Upper lobe of left lung (tissue), 4 donors: ENCODE data around the gene KRTAP3-3.

Experiments used
- EP300 ChIP-seq, 4 donors: sonication (generic); formaldehyde crosslinking; IDR thresholded peaks; one replicate each; pipeline ENCODE4 v1.5.1; 2017; ENCODE audit warnings: antibody characterized with exemption in 4 of 4, control low read depth in 2 of 4
- POLR2A ChIP-seq, 4 donors: fragments of 450-650 bp; IDR thresholded peaks; one replicate each; pipeline ENCODE4 v1.5.1; 2016 to 2017; ENCODE audit warnings: antibody characterized with exemption in 4 of 4, mild to moderate bottlenecking in 2 of 4
- POLR2AphosphoS5 ChIP-seq, 2 donors: sonication (generic); formaldehyde crosslinking; IDR thresholded peaks; one replicate each; pipeline ENCODE4 v1.5.1; 2017; ENCODE audit warnings: antibody characterized with exemption in 2 of 2
- TF ChIP-seq, protein P1 (sequence below), 6 experiments: fragments of 450-650 bp in 4 of 6; fragments of 200-600 bp in 2 of 6; sonication (generic) in 2 of 6; IDR thresholded peaks; one replicate each; pipeline ENCODE4 v1.5.1; 2016 to 2019; ENCODE audit warnings: antibody characterized with exemption in 6 of 6

- TF ChIP-seq POLR2A (IDR thresholded peaks at IDR 0.05) = no peak
- no peak for TF ChIP-seq POLR2AphosphoS5 (IDR thresholded peaks at IDR 0.05)
- TF ChIP-seq, protein P1, sequence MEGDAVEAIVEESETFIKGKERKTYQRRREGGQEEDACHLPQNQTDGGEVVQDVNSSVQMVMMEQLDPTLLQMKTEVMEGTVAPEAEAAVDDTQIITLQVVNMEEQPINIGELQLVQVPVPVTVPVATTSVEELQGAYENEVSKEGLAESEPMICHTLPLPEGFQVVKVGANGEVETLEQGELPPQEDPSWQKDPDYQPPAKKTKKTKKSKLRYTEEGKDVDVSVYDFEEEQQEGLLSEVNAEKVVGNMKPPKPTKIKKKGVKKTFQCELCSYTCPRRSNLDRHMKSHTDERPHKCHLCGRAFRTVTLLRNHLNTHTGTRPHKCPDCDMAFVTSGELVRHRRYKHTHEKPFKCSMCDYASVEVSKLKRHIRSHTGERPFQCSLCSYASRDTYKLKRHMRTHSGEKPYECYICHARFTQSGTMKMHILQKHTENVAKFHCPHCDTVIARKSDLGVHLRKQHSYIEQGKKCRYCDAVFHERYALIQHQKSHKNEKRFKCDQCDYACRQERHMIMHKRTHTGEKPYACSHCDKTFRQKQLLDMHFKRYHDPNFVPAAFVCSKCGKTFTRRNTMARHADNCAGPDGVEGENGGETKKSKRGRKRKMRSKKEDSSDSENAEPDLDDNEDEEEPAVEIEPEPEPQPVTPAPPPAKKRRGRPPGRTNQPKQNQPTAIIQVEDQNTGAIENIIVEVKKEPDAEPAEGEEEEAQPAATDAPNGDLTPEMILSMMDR (IDR thresholded peaks at IDR 0.05) = no peak
- no peak for TF ChIP-seq EP300 (IDR thresholded peaks at IDR 0.05)
Measured at GRCh38 chr17:41015454-41015853, 21.5 kb upstream of the KRTAP3-3 start.
